MM.1S (cell line): Measurements from ENCODE around the gene SULF2.

Experiments used
- EZH2 ChIP-seq: fragments of 300-600 bp; sonication (generic); optimal IDR thresholded peaks from 2 replicates; pipeline ENCODE3; 2017; ENCODE audit warnings: low read depth, mild to moderate bottlenecking, antibody characterized with exemption, low read length, mixed read lengths
- EZH2phosphoT487 ChIP-seq: fragments of 300-600 bp; sonication (generic); IDR thresholded peaks from 2 replicates; pipeline ENCODE4 v1.6.1; 2018; ENCODE audit warnings: antibody characterized with exemption, low read length
- TF ChIP-seq, protein P1 (sequence below): fragments of 300-600 bp; sonication (generic); IDR thresholded peaks from 2 replicates; pipeline ENCODE4 v1.5.1; 2016; ENCODE audit warnings: antibody characterized with exemption, low read length, mixed read lengths

DNA sequence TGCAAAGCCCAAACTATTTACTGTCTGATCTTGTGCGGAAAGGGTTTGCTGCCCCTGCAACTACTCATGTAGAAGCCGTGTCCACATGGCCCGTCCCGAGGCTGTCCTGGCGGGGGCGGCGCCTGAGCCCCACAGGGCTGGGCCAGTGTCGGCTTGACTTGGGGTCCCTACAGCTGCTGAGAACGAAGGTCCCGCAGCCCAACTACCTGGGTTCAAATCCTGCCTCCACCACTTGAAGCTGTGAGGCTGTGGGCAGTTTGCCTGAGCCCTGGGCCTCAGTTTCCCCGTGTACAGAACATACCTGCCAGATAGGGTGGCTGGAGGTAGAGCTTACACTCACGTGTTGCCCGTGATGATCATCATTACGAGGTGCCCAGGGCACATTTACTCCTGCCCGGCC lies 111.1 kb downstream of the SULF2 start:
- TF ChIP-seq, protein P1, sequence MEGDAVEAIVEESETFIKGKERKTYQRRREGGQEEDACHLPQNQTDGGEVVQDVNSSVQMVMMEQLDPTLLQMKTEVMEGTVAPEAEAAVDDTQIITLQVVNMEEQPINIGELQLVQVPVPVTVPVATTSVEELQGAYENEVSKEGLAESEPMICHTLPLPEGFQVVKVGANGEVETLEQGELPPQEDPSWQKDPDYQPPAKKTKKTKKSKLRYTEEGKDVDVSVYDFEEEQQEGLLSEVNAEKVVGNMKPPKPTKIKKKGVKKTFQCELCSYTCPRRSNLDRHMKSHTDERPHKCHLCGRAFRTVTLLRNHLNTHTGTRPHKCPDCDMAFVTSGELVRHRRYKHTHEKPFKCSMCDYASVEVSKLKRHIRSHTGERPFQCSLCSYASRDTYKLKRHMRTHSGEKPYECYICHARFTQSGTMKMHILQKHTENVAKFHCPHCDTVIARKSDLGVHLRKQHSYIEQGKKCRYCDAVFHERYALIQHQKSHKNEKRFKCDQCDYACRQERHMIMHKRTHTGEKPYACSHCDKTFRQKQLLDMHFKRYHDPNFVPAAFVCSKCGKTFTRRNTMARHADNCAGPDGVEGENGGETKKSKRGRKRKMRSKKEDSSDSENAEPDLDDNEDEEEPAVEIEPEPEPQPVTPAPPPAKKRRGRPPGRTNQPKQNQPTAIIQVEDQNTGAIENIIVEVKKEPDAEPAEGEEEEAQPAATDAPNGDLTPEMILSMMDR: no peak
- TF ChIP-seq EZH2phosphoT487: no peak
- no peak for TF ChIP-seq EZH2
